Astrocyte of the cerebellum (primary cell): ENCODE results near the gene RAB3IL1.

Experiments
- DNase-seq: peaks from one replicate; pipeline ENCODE4 v3.0.0-alpha.2; 2011; ENCODE audit warnings: low read depth
- H3K4me3 ChIP-seq: 2 replicates; pipeline ENCODE4 v1.5.1; 2011; ENCODE audit warnings: mild to moderate bottlenecking, low read depth, low read length, moderate library complexity
- in situ Hi-C: cut with HindIII; loops from 2 replicates; pipeline ENCODE4 v1.10.0; 2017; ENCODE audit warnings: low sequenced_read_pairs
- TF ChIP-seq, protein P1 (sequence below): IDR thresholded peaks from 2 replicates; pipeline ENCODE4 v1.5.1; 2012; ENCODE audit warnings: low read length, low read depth, moderate library complexity, mild to moderate bottlenecking; ENCODE audit errors: missing control alignments

Gene RAB3IL1

DNA sequence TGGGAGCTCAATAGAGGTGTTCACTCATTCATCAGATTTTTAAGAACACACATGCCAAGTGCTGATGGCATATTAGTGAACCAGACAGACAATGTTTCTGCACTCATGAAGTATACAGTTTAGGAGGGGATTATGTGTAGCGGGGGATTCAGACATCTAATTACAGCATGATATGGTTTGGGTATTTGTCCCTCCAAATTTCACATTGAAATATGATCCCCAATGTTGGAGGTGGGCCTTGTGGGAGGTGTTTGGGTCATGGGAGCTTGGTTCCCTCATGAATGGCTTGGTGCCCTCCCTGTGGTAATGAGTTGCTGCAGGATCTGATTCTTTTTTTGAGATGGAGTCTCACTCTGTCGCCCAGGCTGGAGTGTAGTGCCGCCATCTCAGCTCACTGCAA, 8.9 kb upstream of the RAB3IL1 start:
- TF ChIP-seq, protein P1, sequence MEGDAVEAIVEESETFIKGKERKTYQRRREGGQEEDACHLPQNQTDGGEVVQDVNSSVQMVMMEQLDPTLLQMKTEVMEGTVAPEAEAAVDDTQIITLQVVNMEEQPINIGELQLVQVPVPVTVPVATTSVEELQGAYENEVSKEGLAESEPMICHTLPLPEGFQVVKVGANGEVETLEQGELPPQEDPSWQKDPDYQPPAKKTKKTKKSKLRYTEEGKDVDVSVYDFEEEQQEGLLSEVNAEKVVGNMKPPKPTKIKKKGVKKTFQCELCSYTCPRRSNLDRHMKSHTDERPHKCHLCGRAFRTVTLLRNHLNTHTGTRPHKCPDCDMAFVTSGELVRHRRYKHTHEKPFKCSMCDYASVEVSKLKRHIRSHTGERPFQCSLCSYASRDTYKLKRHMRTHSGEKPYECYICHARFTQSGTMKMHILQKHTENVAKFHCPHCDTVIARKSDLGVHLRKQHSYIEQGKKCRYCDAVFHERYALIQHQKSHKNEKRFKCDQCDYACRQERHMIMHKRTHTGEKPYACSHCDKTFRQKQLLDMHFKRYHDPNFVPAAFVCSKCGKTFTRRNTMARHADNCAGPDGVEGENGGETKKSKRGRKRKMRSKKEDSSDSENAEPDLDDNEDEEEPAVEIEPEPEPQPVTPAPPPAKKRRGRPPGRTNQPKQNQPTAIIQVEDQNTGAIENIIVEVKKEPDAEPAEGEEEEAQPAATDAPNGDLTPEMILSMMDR = no peak
- DNase-seq = no peak
- no peak overlapping the region for H3K4me3 ChIP-seq
- in situ Hi-C loops = loop anchor here (10.0 kb wide), 1 partner anchor 111 kb away; the partner anchor contains the start of gene FADS1

DNA sequence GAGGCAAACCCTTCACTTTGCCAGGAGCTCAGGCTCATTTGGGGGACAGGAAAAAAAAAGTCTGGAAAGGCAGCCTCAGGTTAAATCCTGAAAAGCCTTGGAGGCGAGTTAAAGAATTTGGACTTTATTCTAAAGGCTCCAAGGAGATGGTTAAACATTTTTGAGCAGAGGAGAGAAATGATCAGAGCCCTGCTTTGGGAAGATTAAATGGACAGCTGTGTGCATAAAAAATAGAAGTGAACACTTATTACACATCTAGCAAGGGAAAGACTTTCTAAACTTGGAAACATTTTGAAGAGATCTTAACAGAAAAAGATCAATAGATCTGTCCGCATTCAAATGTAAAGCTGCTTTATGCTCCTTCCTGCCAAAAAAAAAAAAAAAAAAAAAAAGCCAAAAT, 8.4 kb upstream of the RAB3IL1 start:
- DNase-seq = no peak
- TF ChIP-seq, protein P1 = no peak
- no peak overlapping the region for H3K4me3 ChIP-seq
- in situ Hi-C loops = loop anchor here (10.0 kb wide), 1 partner anchor 111 kb away; the partner anchor contains the start of gene FADS1

DNA sequence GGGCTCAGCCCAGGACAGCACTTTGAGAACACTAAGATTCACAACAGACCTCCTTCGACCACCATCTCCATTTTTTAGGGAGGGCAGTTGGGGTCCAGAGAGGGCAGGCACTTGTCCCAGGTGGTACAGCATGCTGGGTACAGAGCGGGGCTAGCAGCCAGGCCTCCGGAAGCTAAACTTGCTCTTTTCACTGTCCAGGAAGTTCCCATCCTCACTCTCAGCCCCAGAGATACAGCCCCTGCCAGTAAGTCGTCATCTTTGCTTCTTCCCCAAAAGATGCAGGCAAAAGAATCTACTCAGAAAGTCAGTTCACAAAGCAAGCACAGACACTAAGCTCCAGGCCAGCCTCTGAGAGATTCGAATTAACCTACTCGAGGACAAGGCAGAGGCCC, 6.7 kb upstream of the RAB3IL1 start:
- TF ChIP-seq, protein P1 = no peak
- no peak for DNase-seq
- in situ Hi-C loops = loop anchor here (10.0 kb wide), 1 partner anchor 109 kb away; the partner anchor contains the start of gene FADS1
- H3K4me3 ChIP-seq = no peak overlapping the region

DNA sequence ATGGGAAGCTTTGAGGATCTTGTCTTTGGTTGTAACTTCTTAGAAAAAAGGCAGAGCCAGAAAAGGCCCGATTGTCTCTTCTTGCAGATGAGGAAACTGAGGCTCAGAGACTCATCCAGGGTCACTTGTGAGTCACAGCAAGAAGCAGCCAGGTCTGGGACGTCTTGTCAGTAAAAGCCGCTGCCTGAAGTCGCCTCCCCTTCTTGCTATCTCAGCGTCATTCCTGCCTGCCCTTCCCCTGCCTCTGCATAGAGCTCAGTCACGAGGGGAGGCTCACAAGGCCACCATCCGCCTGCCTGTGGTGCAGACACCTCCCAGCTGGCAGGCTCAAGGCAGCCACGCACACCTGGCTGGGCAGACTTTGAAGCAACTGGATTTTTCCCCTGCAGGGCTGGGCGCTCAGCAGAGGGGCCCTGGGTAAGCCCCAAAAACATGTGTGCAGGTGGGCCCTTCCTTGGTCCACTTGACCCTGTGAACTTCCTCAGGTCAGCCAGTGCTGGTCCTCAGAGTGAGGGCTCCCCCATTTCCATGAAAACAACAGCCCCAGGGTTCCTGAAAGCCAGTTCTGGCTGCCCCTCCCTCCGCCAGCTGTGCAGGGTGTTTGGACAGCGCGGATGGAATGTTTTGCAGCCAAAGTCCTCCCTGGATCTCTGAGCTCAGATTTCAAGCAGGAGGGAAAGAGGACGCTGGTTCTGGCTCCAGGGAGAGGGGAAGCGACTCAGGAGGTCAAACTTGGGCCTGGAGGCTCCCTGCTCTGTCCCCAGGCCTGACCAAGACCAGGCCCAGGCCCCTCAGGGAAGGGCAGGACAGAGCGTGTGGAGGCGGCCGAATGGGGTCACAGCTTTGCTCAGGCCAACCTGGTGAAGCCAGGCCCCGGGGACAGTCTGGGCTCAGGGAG, 6.0 kb upstream of the RAB3IL1 start:
- no peak overlapping the region for H3K4me3 ChIP-seq
- in situ Hi-C loops = loop anchor here (10.0 kb wide), 1 partner anchor 109 kb away; the partner anchor contains the start of gene FADS1
- TF ChIP-seq, protein P1 = no peak
- no peak for DNase-seq

DNA sequence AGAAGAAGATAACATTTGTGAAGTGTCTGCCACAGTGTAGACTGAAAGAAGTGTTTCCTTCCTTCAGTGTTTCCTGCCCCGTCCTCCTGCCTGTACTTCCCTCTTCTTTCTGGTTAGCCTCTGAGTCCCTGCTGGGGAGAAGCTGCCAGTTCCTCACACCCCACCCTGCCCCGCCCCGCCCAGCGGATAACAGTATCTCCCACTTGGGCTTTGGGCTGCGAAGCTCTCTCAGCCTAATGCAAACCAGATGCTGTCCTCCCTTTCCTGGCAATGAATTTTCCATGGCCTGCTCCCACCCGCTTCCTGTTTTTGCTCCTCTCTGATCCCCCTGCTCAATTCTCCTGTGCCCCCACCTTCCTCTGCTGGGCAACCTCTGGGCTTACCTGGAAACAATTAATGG, 5.2 kb upstream of the RAB3IL1 start:
- no peak overlapping the region for H3K4me3 ChIP-seq
- DNase-seq = no peak
- in situ Hi-C loops = loop anchor here (10.0 kb wide), 1 partner anchor 108 kb away; the partner anchor contains the start of gene FADS1
- TF ChIP-seq, protein P1 = no peak

DNA sequence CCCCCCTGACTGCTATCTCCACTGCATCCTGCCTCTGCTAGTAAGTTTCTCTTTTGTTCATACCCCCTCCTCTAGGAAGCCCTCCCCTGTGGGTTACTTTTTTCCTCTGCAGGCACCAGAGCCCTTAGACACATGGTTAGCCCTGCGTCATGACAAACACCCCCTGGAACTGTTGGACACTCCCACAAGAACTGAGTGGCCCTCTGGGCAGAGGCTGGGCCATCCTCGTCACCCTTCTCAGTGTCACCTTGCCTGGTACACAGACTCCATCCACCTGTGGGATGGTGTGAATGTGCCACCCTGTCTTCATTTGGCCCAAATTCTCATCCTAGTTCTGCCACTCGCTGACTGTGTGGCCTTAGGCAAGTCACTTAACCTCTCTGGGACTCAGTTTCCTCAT, 4.1 kb upstream of the RAB3IL1 start:
- TF ChIP-seq, protein P1 = no peak
- H3K4me3 ChIP-seq = no peak overlapping the region
- no peak for DNase-seq
- in situ Hi-C loops = loop anchor here (10.0 kb wide), 1 partner anchor 107 kb away; the partner anchor contains the start of gene FADS1
